ENCODE measurements around the gene ARHGEF10L. TPM values are rescaled to one million over a fixed set of nuclear protein-coding genes. Genes with fewer than 3 reads are reported as not detected.

Gene ARHGEF10L
- total RNA-seq, 1 experiment from 2014 or later: 3.3 TPM

- Histone ChIP-seq H3K4me1 (ENCODE audit: insufficient read depth, low read length, poor library complexity, severe bottlenecking) (no peaks in the 10 kb centered on the region), H3K27ac (ENCODE audit: low read depth, low read length, poor library complexity, severe bottlenecking) (no peak overlapping the region), H3K27me3 (replicated peaks; ENCODE audit: insufficient read depth, low read depth, low read length, poor library complexity) (no peaks in the 10 kb centered on the region), H3K4me3 (ENCODE audit: low read depth, low read length, poor library complexity, severe bottlenecking) (no peak overlapping the region), H3K9me3 (ENCODE audit: low read depth, low read length, poor library complexity, severe bottlenecking) (no peaks in the 10 kb centered on the region), H3K36me3 (ENCODE audit: insufficient read depth, low read length, poor library complexity, severe bottlenecking) (no peaks in the 10 kb centered on the region)
- intact Hi-C loops (cut with micrococcal nuclease; ENCODE audit: unreplicated experiment): no loop called here
- no TSS peak for BruUV-seq (replicated peaks)
- ChIA-PET POLR2A (ENCODE audit: low non-redundant PET) (no interaction called here), CTCF (no interaction called here)
- TF ChIP-seq, protein P1, sequence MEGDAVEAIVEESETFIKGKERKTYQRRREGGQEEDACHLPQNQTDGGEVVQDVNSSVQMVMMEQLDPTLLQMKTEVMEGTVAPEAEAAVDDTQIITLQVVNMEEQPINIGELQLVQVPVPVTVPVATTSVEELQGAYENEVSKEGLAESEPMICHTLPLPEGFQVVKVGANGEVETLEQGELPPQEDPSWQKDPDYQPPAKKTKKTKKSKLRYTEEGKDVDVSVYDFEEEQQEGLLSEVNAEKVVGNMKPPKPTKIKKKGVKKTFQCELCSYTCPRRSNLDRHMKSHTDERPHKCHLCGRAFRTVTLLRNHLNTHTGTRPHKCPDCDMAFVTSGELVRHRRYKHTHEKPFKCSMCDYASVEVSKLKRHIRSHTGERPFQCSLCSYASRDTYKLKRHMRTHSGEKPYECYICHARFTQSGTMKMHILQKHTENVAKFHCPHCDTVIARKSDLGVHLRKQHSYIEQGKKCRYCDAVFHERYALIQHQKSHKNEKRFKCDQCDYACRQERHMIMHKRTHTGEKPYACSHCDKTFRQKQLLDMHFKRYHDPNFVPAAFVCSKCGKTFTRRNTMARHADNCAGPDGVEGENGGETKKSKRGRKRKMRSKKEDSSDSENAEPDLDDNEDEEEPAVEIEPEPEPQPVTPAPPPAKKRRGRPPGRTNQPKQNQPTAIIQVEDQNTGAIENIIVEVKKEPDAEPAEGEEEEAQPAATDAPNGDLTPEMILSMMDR (conservative IDR thresholded peaks at IDR 0.05; ENCODE audit: low read depth, low read length): peak; percentile 52
- no peak for TF ChIP-seq EZH2 (IDR thresholded peaks at IDR 0.05; ENCODE audit: borderline replicate concordance, low read depth, low read length, poor library complexity, severe bottlenecking)
- no peak for DNase-seq (ENCODE audit: low spot score)
Measured at GRCh38 chr1:17629460-17629859, 90.0 kb downstream of the ARHGEF10L start.

DNA sequence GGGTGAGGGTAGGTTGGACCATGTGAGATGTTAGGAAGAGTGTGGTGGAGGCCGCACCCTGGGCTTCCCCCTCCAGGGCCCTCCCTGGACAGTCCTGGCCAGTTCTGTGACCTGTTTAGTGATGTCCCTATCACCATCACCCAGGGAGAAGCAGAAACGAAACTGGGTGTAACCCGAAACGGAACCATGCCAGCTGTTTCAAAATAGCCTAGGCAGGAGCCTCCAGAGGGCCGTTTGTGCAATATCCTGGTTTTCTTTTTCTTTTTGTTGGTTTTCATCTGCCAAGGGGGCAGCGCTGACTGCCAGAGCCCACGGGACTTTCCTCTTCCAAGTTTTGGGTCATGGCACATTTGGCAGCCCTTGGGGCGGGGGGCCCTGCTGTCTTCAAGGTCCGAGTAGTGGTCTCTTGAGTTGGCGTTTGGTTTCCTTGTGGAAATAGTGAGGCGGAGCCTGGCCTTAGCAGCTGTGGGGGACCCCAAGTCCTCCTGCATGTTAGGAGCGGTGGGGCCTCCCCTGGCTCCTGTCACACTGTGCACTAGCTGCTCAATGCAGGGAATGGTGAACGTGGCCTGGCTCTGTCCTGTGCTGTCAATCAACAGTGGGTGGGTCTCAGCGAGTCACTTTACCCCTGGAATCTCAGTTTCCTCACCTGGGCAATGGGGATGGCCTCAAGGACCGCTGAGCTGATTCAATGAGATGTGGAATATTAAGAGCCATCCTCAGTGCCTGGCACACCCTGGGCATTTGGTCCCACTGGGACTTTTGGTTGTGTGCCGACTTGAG lies 90.7 kb downstream of the ARHGEF10L start:
- H3K9me3 ChIP-seq (ENCODE audit: low read depth, low read length, poor library complexity, severe bottlenecking): no peaks in the 10 kb centered on the region
- ChIA-PET CTCF (interaction anchor here (0.6 kb wide), 1 partner anchor 142 kb away, joined by 6 read pairs; no protein-coding TSS in a partner anchor), POLR2A (ENCODE audit: low non-redundant PET) (no interaction called here)
- intact Hi-C loops (cut with micrococcal nuclease; ENCODE audit: unreplicated experiment): no loop called here
- TF ChIP-seq, protein P1 (conservative IDR thresholded peaks at IDR 0.05; ENCODE audit: low read depth, low read length): no peak
- no peak for TF ChIP-seq EZH2 (IDR thresholded peaks at IDR 0.05; ENCODE audit: borderline replicate concordance, low read depth, low read length, poor library complexity, severe bottlenecking)
- no TSS peak for BruUV-seq (replicated peaks)
- H3K36me3 ChIP-seq (ENCODE audit: insufficient read depth, low read length, poor library complexity, severe bottlenecking): no peaks in the 10 kb centered on the region
- H3K4me3 ChIP-seq (ENCODE audit: low read depth, low read length, poor library complexity, severe bottlenecking): no peak overlapping the region
- H3K4me1 ChIP-seq (ENCODE audit: insufficient read depth, low read length, poor library complexity, severe bottlenecking): no peaks in the 10 kb centered on the region
- no peak overlapping the region for H3K27ac ChIP-seq (ENCODE audit: low read depth, low read length, poor library complexity, severe bottlenecking)
- no peak for DNase-seq (ENCODE audit: low spot score)
- H3K27me3 ChIP-seq (replicated peaks; ENCODE audit: insufficient read depth, low read depth, low read length, poor library complexity): no peaks in the 10 kb centered on the region

DNA sequence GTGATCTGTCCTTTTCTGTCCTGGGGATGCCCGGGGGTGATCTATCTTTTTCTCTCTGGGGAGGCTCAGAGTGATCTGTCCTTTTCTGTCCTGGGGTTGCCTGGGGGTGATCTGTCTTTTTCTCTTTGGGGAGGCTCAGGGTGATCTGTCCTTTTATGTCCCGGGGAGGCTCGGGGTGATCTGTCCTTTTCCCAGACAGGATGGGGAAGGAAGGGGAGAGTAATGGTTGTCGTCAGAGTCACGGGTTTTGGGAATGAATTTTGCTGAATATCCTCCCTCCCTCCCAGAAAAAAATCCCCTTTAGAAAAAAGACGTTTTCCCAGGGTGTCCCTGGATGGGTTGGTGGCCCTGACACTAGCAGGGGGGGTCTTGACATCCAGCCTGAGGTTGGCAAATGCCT lies 91.5 kb downstream of the ARHGEF10L start:
- intact Hi-C loops (cut with micrococcal nuclease; ENCODE audit: unreplicated experiment): no loop called here
- no peaks in the 10 kb centered on the region for H3K4me1 ChIP-seq (ENCODE audit: insufficient read depth, low read length, poor library complexity, severe bottlenecking)
- no peak for DNase-seq (ENCODE audit: low spot score)
- H3K27me3 ChIP-seq (replicated peaks; ENCODE audit: insufficient read depth, low read depth, low read length, poor library complexity): no peaks in the 10 kb centered on the region
- no peaks in the 10 kb centered on the region for H3K9me3 ChIP-seq (ENCODE audit: low read depth, low read length, poor library complexity, severe bottlenecking)
- no TSS peak for BruUV-seq (replicated peaks)
- ChIA-PET CTCF (interaction anchor here (0.6 kb wide), 1 partner anchor 142 kb away, joined by 6 read pairs; no protein-coding TSS in a partner anchor), POLR2A (ENCODE audit: low non-redundant PET) (no interaction called here)
- no peak overlapping the region for H3K4me3 ChIP-seq (ENCODE audit: low read depth, low read length, poor library complexity, severe bottlenecking)
- H3K27ac ChIP-seq (ENCODE audit: low read depth, low read length, poor library complexity, severe bottlenecking): no peak overlapping the region
- TF ChIP-seq, protein P1 (conservative IDR thresholded peaks at IDR 0.05; ENCODE audit: low read depth, low read length): no peak
- TF ChIP-seq EZH2 (IDR thresholded peaks at IDR 0.05; ENCODE audit: borderline replicate concordance, low read depth, low read length, poor library complexity, severe bottlenecking): no peak
- H3K36me3 ChIP-seq (ENCODE audit: insufficient read depth, low read length, poor library complexity, severe bottlenecking): no peaks in the 10 kb centered on the region
